HG02852 (cell line): Measurements from ENCODE around the gene SLC7A11.
"Not testable (repeated sequence)": the region's sequence is repeated elsewhere in the genome, so short reads cannot be mapped to it uniquely, and the experiment has no call there.

Experiments used
- ATAC-seq: cut with Tn5 transposase; IDR thresholded peaks from one replicate; pipeline ENCODE4 v1.9.1; 2021; ENCODE audit warnings: mild to moderate bottlenecking, moderate library complexity; ENCODE audit not compliant: unreplicated experiment

SLC7A11 gene

DNA sequence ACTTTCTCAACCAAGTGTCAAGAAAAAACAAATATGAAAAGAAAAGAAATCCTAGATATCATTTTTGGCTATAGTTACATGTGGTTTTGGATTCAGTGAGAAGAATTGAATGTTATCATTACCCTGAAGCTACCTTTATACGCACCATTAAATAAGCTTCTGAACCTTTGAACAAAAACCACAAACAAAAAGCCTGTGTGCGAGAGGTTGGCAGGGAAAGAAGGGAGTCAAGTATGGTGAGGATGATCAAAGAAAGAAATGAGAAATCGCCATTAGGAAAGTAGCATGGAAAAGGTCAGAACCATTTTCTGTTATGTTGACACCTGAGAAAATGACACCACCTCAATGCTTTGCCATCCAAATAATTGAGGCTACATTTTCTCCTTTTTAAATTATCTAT, 1.2 kb upstream of the SLC7A11 start:
- ATAC-seq, result no peak

DNA sequence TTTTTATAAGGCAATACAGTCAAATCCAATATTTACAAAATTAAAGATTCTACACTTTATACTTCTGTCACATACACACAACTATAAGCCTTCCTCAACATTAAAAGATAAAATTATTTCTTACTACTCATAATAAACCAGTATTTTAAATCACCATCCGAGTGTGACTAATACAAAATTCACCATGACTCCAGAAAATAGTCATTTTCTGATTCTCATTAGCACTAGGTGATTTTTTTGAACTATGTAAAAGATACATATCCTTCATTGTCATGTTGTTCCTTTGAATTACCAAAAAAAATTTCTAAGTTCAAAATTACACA, 646 bp upstream of the SLC7A11 start:
- no peak for ATAC-seq

DNA sequence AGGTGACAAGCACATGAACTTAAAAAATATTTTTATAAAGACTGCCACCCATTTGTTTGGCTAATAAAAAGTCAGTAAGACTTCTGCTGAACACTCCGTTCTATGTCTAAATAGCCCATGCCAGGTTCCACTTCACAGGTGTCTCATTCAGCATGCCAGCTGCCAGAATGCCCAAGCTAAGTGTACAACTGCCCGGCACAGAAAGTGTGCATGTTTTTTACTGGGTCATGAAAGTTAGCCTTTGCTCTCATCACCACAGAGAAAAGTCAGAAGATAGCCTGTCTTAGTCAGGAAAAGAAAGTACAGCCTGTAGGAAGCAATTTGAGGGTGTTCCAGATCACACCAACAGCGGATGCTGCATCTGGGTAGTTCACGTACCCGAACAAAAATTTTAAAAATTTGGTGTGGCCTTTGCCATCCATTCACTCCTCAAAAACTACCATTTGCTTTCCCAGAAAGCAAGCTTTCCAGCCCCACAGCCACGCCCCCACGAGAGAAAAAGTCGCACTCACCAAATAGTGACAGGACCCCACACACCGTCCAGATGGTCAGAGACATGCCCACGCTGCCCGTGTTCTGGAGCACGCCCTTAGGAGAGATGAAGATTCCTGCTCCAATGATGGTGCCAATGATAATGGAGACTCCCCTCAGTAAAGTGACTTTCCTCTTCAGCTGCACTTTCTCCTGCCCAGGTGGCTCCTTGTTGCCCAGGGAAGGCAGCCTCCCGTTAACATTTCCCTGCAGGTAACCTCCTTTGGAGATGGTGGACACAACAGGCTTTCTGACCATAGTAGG, 671 bp downstream of the SLC7A11 start:
- peak; percentile 0 for ATAC-seq

DNA sequence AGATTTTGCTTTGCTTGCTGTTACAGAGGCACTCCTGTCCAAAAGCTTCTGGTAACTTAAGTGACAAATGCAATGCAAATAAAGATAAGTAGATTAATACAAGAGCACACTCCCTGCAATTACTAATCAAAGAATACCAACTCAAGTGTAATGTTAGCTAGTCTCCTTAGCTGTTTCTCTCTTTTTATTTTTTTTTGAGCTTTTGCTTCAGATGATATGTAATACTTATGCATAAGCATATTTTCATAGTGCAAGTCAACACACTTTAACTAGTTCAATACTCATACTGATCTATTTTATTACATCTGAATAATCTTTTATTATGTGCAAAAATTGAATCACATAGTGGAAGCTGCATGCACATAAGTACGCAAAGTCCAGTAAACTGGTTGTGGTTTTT, 2.7 kb downstream of the SLC7A11 start:
- no peak for ATAC-seq

DNA sequence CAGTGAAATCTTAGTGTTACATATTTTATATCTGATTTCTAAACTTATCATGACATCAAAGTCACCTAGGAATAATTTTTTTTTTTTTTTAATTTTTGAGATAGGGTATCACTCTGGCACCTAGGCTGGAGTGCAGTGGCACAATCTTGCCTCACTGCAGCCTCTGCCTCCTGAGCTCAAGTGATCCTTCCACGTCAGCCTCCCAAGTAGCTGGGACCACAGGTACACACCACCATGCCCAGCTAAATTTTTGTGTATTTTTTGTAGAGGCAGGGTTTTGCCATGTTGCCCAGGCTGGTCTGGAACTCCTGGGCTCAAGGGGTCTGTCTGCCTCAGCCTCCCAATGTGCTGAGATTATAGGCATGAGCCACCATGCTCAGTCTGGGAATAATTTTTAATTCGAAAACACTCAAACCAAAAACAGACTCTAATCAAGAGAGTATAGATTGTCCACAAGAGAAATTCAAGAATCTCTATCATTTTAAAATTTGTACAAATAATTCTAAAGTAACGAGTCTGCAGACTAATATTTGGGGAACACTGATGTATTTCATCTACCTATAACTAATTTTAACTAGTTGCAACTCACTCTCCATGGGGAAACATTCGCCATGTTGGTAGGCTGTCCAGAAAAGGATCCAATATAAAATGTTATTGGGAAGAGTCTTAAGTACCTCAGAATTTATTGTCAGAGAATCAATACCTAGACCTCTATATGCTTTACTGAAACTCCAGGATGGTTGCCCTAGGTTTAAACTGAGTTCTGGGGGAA, 3.4 kb downstream of the SLC7A11 start:
- no peak for ATAC-seq

DNA sequence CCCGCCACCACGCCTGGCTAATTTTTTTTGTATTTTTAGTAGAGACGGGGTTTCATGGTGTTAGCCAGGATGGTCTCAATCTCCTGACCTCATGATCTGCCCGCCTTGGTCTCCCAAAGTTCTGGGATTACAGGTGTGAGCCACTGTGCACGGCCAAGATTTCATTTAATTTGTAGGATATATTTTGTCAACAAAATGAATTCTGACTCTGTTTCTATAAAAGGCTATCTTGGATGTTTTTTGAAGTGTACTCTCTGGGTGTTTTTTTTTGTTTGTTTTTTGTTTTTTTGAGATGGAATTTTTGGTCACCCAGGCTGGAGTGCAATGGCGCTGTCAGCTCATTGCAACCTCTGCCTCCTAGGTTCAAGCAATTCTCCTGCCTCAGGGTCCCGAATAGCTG, 5.0 kb downstream of the SLC7A11 start:
- not testable (repeated sequence) for ATAC-seq

DNA sequence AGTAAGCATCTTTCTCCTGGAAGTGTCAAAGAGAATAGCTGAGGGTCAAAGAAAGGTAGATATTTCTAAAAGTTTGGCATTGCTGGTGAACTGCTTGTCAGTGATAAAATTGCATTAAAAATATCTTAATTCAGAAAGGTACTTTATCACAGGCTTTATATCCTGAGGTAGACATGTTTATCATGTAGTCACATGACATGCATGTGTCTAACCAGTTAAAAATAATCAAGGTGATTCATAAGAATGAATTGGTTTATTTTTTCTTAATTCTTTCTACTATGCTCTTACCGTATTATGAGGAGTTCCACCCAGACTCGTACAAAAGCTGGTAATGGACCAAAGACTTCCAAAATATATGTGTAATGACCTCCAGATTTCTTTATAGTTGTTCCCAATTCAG, 6.1 kb downstream of the SLC7A11 start:
- no peak for ATAC-seq

DNA sequence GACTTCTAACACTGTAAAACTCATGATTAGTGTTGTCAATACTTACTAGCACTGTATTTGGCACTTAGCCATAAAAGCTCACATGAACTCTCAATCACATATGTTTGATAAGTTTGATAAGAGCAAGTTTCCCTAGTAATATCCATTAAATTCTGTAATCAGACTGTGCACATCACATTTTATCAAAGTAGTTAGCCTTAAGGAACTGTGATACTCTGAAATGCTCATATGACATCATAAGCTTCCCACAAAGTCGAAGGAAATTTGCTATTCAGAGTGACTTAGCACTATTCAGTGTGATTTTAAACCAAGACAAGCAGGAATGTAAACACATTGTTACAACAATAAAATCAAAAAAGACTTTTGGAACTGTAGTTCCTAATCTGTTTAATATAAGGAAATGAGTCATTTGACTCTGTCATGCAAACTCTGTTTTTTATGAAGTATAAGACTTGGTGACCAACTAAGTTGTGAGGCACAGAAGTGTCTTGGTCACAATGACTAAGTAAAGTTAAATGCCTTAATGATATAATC, 6.7 kb downstream of the SLC7A11 start:
- ATAC-seq, result no peak

DNA sequence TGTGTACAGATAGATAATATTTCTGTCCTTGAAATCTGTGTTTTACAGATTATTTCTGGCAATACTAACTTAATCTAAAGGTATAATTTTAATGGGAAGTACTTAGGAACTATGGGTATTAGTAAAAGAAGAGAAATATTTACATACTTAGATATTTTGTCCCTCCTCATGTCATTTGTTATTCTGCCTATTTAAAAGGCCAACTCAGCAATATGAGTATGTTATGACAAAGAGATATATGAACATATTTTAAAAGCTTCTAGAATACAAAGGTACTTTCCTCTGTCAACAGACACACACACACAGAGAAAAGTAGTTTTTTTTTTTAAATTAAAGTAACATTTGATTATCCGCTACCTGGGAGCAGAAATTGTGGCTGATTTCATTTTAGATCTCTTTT, 7.9 kb downstream of the SLC7A11 start:
- no peak for ATAC-seq

DNA sequence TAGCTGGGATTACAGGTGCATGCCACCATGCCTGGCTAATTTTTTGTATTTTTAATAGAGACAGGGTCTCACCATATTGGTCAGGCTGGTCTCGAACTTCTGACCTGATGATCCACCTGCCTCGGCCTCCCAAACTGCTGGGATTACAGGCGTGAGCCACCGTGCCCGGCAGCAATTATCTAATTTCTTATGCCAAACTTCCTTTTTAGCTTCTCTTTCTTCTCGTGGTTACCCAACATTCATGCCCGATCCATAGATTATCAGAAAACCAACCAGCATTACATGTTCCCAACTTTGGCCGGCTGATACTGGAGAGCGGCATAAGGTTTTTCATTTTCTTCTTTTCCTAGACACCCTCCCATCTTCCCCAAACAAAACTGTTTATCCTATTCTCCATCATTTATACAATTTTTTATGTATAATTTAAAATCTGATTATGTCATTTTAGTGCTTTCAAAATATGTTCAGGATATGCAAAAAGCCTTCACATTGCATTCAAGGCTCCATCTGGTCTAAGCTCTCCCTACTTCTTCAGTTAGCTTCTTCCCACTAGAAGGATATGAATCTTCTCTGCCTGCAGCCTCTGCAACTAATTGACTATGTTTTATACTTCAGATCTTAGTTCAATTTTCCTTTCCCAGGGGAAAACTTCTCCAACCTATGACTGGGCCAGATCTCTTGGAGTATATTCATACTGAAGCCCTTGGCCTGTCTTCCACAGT, 8.7 kb downstream of the SLC7A11 start:
- ATAC-seq, result no peak

DNA sequence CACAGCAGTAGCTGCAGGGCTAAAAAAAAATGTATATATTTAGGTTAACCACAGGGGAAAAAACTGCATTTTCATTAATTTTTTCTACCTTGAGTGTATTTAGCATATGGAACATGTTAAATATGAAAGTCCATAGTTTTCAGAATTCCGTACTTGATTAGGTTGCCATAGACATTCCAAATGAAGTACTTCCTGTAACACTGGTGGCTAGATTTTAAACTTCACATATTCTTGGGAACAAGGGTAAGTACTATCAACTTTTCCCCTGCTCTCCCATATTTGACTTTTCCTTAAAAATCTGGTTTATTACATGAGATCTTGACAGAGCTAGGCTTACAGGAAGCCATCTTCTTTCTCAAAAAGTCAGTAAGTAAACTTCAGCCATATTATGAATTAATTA, 9.8 kb downstream of the SLC7A11 start:
- ATAC-seq, result no peak

DNA sequence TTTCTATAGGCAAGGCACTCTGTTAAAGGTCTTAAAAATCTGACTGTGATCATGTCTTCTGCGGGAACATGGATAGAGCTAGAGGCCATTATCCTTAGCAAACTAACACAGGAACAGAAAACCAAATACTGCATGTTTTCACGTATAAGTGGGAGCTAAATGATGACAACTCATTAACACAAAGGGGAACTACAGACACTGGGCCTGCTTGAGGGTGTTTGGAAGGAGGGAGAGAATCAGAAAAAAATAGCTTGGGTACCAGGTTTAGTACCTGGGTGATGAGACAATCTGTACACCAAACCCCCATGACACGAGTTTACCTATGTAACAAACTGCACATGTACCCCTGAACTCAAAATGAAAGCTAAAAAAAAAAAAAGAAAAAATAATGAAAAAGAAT, 12.1 kb downstream of the SLC7A11 start:
- no peak for ATAC-seq

DNA sequence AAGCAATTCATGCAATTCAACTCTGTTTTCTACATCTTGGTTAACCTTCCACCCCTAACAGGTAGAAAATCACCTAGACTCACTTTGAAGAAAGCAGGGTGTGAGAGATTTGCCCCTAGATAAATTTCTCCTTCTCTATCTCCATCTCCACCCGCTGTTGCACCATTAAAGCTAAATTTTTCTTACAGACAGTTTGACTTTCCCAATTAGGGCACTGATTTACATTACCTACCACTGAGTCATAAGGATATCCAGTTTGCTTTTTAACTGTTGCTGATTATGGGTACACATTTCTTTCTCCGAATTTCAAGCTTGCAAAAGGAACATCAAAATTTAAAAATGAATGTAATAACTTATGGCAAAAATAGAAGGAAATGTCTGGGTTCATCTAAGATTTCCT, 13.0 kb downstream of the SLC7A11 start:
- ATAC-seq, result no peak

DNA sequence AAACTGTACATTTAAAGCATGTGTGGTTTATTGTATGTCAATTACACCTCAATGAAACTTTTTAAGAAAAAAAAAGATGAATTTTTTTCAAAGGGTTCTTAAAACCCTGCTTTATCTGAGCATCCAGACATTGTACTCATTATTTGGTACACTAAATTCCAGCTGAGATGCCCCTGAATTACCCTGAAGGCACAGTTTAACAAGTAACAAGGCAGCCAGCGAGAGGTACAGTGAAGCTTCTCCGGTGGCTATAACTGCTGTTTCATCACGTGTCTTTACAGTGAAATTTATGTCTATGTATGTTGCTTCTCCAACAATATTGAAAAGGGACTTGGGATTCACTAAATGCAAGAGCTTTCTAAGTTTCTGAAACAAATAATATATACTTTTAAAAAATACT, 15.8 kb downstream of the SLC7A11 start:
- no peak for ATAC-seq

DNA sequence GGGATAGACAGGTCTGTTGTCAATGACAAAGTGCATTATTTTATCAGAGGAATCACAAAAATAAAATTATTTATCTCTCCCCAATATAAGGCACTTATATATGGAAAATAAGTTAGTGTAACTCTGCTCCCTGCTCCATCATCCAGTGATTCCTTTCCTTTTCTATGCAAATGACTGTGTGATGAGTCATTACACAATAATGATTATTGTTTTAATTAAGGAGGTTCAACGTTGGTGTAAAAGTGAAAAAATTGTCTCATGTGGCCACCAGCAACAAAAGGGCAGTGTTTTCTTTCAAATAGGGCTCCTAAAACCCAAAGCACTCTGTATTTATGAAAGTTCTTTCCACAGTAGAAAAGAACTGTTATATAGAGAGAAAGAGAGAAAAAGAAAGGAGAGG, 16.7 kb downstream of the SLC7A11 start:
- ATAC-seq, result no peak

DNA sequence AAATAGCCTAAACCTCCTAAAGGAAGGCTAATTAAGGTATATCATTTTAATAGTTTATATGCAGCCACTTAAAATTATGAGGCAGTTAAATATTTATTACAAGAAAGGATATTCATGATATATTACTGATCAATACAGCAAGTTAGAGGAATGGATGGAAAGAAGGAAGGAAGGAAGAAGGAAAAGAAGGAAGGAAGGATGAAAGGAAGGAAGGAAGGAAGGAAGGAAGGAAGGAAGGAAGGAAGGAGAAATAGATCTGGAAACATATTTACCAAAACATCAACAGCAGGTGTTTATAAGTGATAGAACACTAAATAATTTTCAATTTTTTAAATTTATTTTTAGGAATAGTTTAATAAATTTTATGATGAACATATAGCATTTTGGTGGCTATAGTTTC, 17.5 kb downstream of the SLC7A11 start:
- no peak for ATAC-seq

DNA sequence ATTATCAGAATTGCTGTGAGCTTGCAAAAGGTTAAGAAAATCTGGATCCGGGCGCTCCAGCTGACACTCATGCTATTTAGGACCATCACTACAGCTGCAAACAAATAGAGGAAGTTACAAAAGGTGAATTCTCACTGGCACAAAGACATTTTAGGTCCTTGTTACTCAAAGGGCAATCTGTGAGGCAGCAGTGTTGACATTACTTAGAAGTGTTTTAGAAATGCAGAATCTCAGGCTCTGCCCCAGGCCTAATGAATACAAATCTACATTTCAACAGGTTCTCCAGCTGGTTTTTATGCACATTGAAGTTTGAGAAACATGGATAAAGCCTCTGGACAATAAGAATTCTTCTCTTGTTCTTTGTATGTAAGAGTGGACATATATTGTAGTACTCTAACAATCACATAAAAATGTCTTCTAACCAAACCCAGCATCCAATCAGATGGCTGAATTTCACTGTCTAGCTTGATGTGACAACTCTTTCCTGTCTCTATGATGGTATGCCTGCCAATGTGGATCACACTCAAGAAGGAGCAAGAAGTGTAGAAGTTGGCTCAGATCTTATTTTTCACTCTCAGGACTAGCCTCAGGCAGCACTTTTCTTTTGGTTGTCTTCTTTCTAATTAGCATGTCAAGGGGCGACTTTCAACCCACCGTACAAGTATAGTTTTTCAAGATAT, 18.8 kb downstream of the SLC7A11 start:
- ATAC-seq, result peak; percentile 56

DNA sequence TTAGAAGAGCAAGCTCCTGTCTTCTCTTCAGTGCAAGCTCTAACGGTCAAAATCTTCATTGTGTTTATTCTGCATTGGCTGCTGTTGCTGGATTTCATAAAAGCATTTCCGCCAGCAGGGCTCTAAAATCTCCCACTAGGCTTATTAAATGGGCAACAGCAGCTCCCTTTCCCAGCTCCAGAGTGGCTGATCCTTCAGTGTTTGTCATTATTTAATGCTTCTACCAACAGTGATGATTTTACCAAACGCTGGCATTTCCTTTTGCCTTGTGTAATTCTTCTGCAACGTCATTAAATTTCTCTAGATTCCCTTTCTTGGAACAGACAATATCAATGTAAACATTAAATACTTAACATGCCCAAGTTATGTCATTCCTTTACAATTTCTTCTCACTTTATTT, 20.1 kb downstream of the SLC7A11 start:
- ATAC-seq, result no peak

DNA sequence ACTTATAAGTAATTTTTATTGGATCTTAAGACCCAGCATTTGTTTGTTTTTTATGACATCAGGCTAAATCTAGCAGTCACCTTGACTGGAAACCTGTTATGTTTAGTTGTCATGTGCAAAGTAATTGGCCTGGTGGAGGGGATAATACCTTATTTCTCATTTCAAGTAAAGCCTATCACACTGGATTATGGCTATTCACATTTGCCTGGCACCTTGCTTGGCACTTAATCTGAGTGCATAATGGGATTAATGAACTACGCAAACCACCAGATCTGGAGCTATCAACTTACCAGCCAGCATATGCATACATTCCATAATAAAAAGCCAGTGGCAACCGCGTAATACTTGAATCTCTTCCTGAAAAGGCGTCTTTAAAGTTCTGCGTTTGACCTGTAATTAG, 23.2 kb downstream of the SLC7A11 start:
- ATAC-seq, result no peak

DNA sequence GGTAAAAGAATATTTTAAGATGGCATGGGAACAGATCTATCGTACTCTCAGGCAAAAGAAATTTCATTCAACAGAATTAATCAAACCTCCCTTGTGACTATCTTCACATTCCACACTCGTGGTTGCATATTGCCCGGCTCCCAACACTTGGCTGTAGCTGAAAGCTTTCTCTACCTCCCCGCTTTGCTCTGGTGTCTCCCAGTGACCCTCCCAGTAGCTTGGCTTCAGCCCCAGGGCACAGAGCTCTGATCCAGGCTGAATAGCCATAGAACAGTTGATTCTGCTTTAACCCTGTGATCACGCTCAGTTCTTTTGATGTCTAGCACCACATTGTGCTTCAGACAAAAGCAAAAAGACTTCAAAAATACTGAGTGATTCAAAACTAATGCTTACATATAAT, 24.6 kb downstream of the SLC7A11 start:
- ATAC-seq, result no peak

DNA sequence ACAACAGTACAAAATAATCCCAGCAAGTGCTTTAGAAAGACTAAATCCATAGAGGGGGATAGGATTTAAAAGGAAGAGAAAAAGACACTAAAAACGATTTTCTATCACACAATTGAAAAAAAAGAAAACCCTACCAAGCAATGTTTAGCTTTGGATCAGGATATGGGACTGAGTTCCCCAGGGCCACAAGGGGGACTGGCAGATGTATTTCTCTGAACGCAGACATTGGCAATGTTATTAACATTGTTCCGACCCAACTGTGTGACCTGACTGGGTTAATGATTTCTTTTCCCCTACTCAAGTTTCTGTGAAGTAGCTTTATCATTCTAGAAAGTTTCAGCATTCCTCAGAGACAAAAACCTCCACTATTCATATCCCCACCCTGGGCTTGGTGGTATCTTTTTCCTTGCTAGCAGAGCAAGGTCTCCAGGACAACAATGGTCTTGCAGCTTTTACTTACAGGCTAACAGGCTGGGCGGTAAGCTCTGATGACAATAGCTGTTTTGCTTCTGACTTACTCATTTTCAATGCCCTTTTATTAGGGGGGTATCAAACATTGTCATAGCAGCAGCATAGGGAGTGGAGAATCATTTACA, 25.8 kb downstream of the SLC7A11 start:
- ATAC-seq, result no peak
